A549 (cell line): ENCODE results near the gene ZNF10. TPM values are rescaled to one million over a fixed set of nuclear protein-coding genes. Genes with fewer than 3 reads are reported as not detected.

Experiments
- ATAC-seq, 2 experiments: fragments of 200-7000 bp in 1 of 2; fragments of >200 bp in 1 of 2; cut with Nextera tagmentation in 1 of 2; cut with Tn5 transposase in 1 of 2; 3 replicates each; pipeline versions ENCODE4 v1.8.0 to v1.9.1; 2018 to 2020; ENCODE audit warnings: mild to moderate bottlenecking in 1 of 2, moderate library complexity in 1 of 2
- CTCF ChIA-PET: fragments of 300-600 bp; sonication (Branson Sonifier 250); formaldehyde crosslinking; extraction: SDS; loops from one replicate; lab custom pipeline; 2021; ENCODE audit warnings: antibody characterized with exemption, inconsistent platforms; lab: Yijun Ruan, JAX
- POLR2A ChIA-PET: fragments of 350-600 bp; formaldehyde crosslinking; extraction: SDS; loops from one replicate; lab custom pipeline; 2021; ENCODE audit warnings: antibody characterized with exemption, inconsistent platforms; lab: Yijun Ruan, JAX
- DNase-seq, 2 experiments: peaks; one replicate each; pipeline versions ENCODE4 v3.0.0 to v3.0.0-alpha.2; 2011 to 2016; ENCODE audit warnings: low read depth in 1 of 2, low spot score in 1 of 2
- FAIRE-seq: peaks from 2 replicates; lab custom pipeline; 2011; peaks lifted over from hg19 to GRCh38; lab: Jason Lieb, UNC
- H3K27ac ChIP-seq, 2 experiments: fragments of >200 bp; sonication (Bioruptor Twin); formaldehyde crosslinking; 3 replicates each; pipeline ENCODE4 v1.5.1; 2016 to 2017
- H3K4me1 ChIP-seq: fragments of >200 bp; sonication (Bioruptor Twin); formaldehyde crosslinking; 3 replicates; pipeline ENCODE4 v1.6.1; 2016
- H3K4me2 ChIP-seq: fragments of >200 bp; sonication (Bioruptor Twin); formaldehyde crosslinking; 3 replicates; pipeline ENCODE4 v1.6.1; 2016
- H3K4me3 ChIP-seq: fragments of >200 bp; sonication (Bioruptor Twin); formaldehyde crosslinking; 3 replicates; pipeline ENCODE4 v1.5.1; 2016
- H3K9me3 ChIP-seq: fragments of >200 bp; sonication (Bioruptor Twin); formaldehyde crosslinking; 3 replicates; pipeline ENCODE4 v1.6.1; 2016
- ATOH8 ChIP-seq: fragments of 250-450 bp; sonication (Bioruptor Pico); IDR thresholded peaks from 2 replicates; pipeline ENCODE4 v1.5.0; 2020; ENCODE audit warnings: low read depth, mild to moderate bottlenecking, moderate library complexity
- BCL3 ChIP-seq: fragments of >200 bp; sonication (Bioruptor Twin); formaldehyde crosslinking; IDR thresholded peaks from 3 replicates; pipeline ENCODE4 v1.6.1; 2016
- BHLHE40 ChIP-seq: IDR thresholded peaks from 2 replicates; pipeline ENCODE4 v1.6.1; 2012; ENCODE audit warnings: low read depth, low read length, inconsistent platforms
- CBX2 ChIP-seq: fragments of 200-600 bp; sonication (generic); IDR thresholded peaks from 2 replicates; pipeline ENCODE4 v1.6.1; 2016; ENCODE audit warnings: low read depth, mild to moderate bottlenecking, borderline replicate concordance
- CEBPB ChIP-seq, 2 experiments: fragments of >200 bp in 1 of 2; sonication (Bioruptor Twin) in 1 of 2; formaldehyde crosslinking in 1 of 2; IDR thresholded peaks; 2 replicates each; pipeline ENCODE4 v1.6.1; 2012 to 2016
- CTCF ChIP-seq: fragments of >200 bp; sonication (Bioruptor Twin); formaldehyde crosslinking; IDR thresholded peaks from 3 replicates; pipeline ENCODE4 v1.5.1; 2016
- EHF ChIP-seq: fragments of 250-450 bp; sonication (Bioruptor Pico); IDR thresholded peaks from 2 replicates; pipeline ENCODE4 v1.5.0; 2020; ENCODE audit warnings: mild to moderate bottlenecking
- EHMT2 ChIP-seq: fragments of 200-600 bp; sonication (generic); IDR thresholded peaks from 2 replicates; pipeline ENCODE4 v1.6.1; 2016; ENCODE audit warnings: antibody characterized with exemption, low read depth, mild to moderate bottlenecking, moderate library complexity
- FOSB ChIP-seq: fragments of 250-450 bp; sonication (Bioruptor Pico); IDR thresholded peaks from 2 replicates; pipeline ENCODE4 v1.5.0; 2020; ENCODE audit warnings: mild to moderate bottlenecking, moderate library complexity
- FOXS1 ChIP-seq: fragments of 250-450 bp; sonication (Bioruptor Pico); IDR thresholded peaks from 2 replicates; pipeline ENCODE4 v1.5.0; 2020; ENCODE audit warnings: mild to moderate bottlenecking, moderate library complexity
- GATA3 ChIP-seq: IDR thresholded peaks from 2 replicates; pipeline ENCODE4 v1.6.1; 2012; ENCODE audit warnings: borderline replicate concordance
- HOXB5 ChIP-seq: fragments of 250-450 bp; sonication (Bioruptor Pico); IDR thresholded peaks from 2 replicates; pipeline ENCODE4 v1.5.0; 2020; ENCODE audit warnings: mild to moderate bottlenecking, moderate library complexity
- JUN ChIP-seq, 2 experiments: fragments of >200 bp; sonication (Bioruptor Twin); formaldehyde crosslinking; IDR thresholded peaks; 2 replicates in 1 of 2; 3 replicates in 1 of 2; pipeline ENCODE4 v1.6.1; 2016 to 2017
- KDM1A ChIP-seq: fragments of 200-600 bp; sonication (generic); IDR thresholded peaks from 2 replicates; pipeline ENCODE4 v1.6.1; 2016; ENCODE audit warnings: low read depth, mild to moderate bottlenecking
- KDM5A ChIP-seq: fragments of 200-600 bp; sonication (generic); IDR thresholded peaks from 2 replicates; pipeline ENCODE4 v1.6.1; 2016; ENCODE audit warnings: antibody characterized with exemption, mild to moderate bottlenecking
- MAX ChIP-seq: IDR thresholded peaks from 2 replicates; pipeline ENCODE4 v1.6.1; 2012
- PHF8 ChIP-seq: fragments of 200-600 bp; sonication (generic); IDR thresholded peaks from 2 replicates; pipeline ENCODE4 v1.6.1; 2016; ENCODE audit warnings: low read depth, mild to moderate bottlenecking, antibody characterized with exemption, moderate library complexity, borderline replicate concordance
- POLR2A ChIP-seq: IDR thresholded peaks from 2 replicates; pipeline ENCODE4 v1.6.1; 2012; ENCODE audit warnings: mild to moderate bottlenecking, low read length
- POLR2AphosphoS2 ChIP-seq: conservative IDR thresholded peaks from 2 replicates; pipeline ENCODE4 v1.6.1; 2012; ENCODE audit warnings: low read length, improper control_type of control experiment, inconsistent platforms
- RAD21 ChIP-seq, 2 experiments: fragments of >200 bp in 1 of 2; sonication (Bioruptor Twin) in 1 of 2; formaldehyde crosslinking in 1 of 2; IDR thresholded peaks in 1 of 2; conservative IDR thresholded peaks in 1 of 2; 2 replicates in 1 of 2; 3 replicates in 1 of 2; pipeline ENCODE4 v1.6.1; 2012 to 2018; ENCODE audit warnings: inconsistent platforms in 1 of 2
- RFX5 ChIP-seq: fragments of 450-650 bp; IDR thresholded peaks from 2 replicates; pipeline ENCODE4 v1.7.1; 2014; ENCODE audit warnings: antibody characterized with exemption, mild to moderate bottlenecking, moderate library complexity
- RNF2 ChIP-seq: fragments of 200-600 bp; sonication (generic); IDR thresholded peaks from 2 replicates; pipeline ENCODE4 v1.6.1; 2016; ENCODE audit warnings: low read depth, mild to moderate bottlenecking, antibody characterized with exemption, moderate library complexity, borderline replicate concordance
- SREBF2 ChIP-seq: fragments of 450-650 bp; IDR thresholded peaks from 2 replicates; pipeline ENCODE4 v1.6.1; 2014; ENCODE audit warnings: mild to moderate bottlenecking, moderate library complexity
- TFCP2L1 ChIP-seq: fragments of 250-450 bp; sonication (Bioruptor Pico); IDR thresholded peaks from 2 replicates; pipeline ENCODE4 v1.5.0; 2021; ENCODE audit warnings: mild to moderate bottlenecking
- USF2 ChIP-seq: fragments of 450-650 bp; IDR thresholded peaks from 2 replicates; pipeline ENCODE4 v1.6.1; 2014; ENCODE audit warnings: antibody characterized with exemption
- ZC3H11A ChIP-seq: fragments of 450-650 bp; IDR thresholded peaks from 2 replicates; pipeline ENCODE4 v1.6.1; 2014; ENCODE audit warnings: antibody characterized with exemption, mild to moderate bottlenecking
- ZFP36 ChIP-seq: fragments of 450-650 bp; IDR thresholded peaks from 2 replicates; pipeline ENCODE4 v1.6.1; 2014; ENCODE audit warnings: borderline replicate concordance; ENCODE audit not compliant: partially characterized antibody
- ZNF302 ChIP-seq: fragments of 250-450 bp; sonication (Bioruptor Pico); IDR thresholded peaks from 2 replicates; pipeline ENCODE4 v1.9.0; 2021; ENCODE audit warnings: inconsistent platforms, mild to moderate bottlenecking, moderate library complexity
- WGBS: methylation state at CpG from one replicate; pipeline ENCODE4 v1.1.6; 2017; ENCODE audit errors: missing lambda C conversion rate; 5-methylcytosine and 5-hydroxymethylcytosine counted together
- polyA plus RNA-seq, 4 experiments: library from polyadenylated mRNA; depleted of rRNA in 3 of 4; stranded (reverse); fragments of >200 nt; fragmentation: RNase III in 1 of 4; extraction: RNeasy Plus Mini Kit Qiagen cat#74134 plus additional on column Dnase treatment in 1 of 4; gene quantifications; 2 replicates in 3 of 4; 3 replicates in 1 of 4; pipeline ENCODE4 v1.2.3, GENCODE V29; 2011 to 2017

Gene ZNF10
- polyA plus RNA-seq, 2 of the 4 experiments (the other 2 are of a cell fraction) = 2.0 to 4.1 TPM

GRCh38 chr12:133174901-133175300 lies 44.5 kb downstream of the ZNF10 start:
- ChIA-PET CTCF (no interaction called here), POLR2A (no interaction called here)
- FAIRE-seq (no peak), ATAC-seq (no peak), DNase-seq (no peak)
- Histone ChIP-seq H3K27ac (no peak overlapping the region), H3K4me3 (no peak overlapping the region), H3K4me2 (no peak overlapping the region), H3K4me1 (no peaks in the 10 kb centered on the region), H3K9me3 (peaks cover 76% of the 10 kb centered on the region)
- TF ChIP-seq CTCF (no peak), ATOH8 (CRISPR knock-in tag) (no peak), FOXS1 (no peak), KDM5A (no peak), POLR2AphosphoS2 (no peak), BHLHE40 (no peak), PHF8 (no peak), RNF2 (no peak), SREBF2 (no peak), RFX5 (no peak), RAD21 (conservative IDR thresholded peaks at IDR 0.05 in 1 of 2, IDR thresholded peaks at IDR 0.05 in 1 of 2) (no peak)
- 3% methylated on average over 1 of the region's 1 CpG for WGBS

GRCh38 chr12:133180669-133181068 lies 50.2 kb downstream of the ZNF10 start:
- POLR2A ChIA-PET = interaction anchor here (0.5 to 1.4 kb wide), 8 partner anchors 11 to 293 kb away, joined by 3 to 20 read pairs (median 4); partner anchors contain the start of genes CHFR, ZNF10, ZNF140 and ZNF26
- CTCF ChIA-PET = interaction anchor here (0.7 to 1.9 kb wide), 19 partner anchors 10 to 247 kb away, joined by 3 to 9 read pairs (median 4); no protein-coding TSS in a partner anchor

GRCh38 chr12:133181238-133181959 lies 51.0 kb downstream of the ZNF10 start, which contains the start of gene ZNF268:
Gene ZNF268, plus strand, starts transcription at chr12:133181495. Its CDS starts 503 bp downstream, at chr12:133181998.
- DNase-seq (peak; percentile 80 to 97), FAIRE-seq (peak; percentile 85), ATAC-seq (peak; percentile 98 to 99)
- Histone ChIP-seq H3K4me2 (peak within 1 kb of the TSS; percentile 70), H3K4me1 (no peaks in the 10 kb centered on the region), H3K9me3 (peaks cover 87% of the 10 kb centered on the region), H3K27ac (peak within 1 kb of the TSS; percentile 74 to 90), H3K4me3 (peak within 1 kb of the TSS; percentile 83)
- ChIA-PET POLR2A (interaction anchor here (0.5 to 1.4 kb wide), 8 partner anchors 10 to 294 kb away, joined by 3 to 20 read pairs (median 4); partner anchors contain the start of genes CHFR, ZNF10, ZNF140 and ZNF26), CTCF (interaction anchor here (0.7 to 1.9 kb wide), 22 partner anchors 10 to 248 kb away, joined by 3 to 9 read pairs (median 4); no protein-coding TSS in a partner anchor)
- WGBS = 1% methylated on average over 36 of the region's 40 CpGs
- TF ChIP-seq ZNF302 (CRISPR knock-in tag) = no peak
- TF ChIP-seq EHMT2 = no peak
- peak; percentile 55 for TF ChIP-seq POLR2A
- no peak for TF ChIP-seq ZFP36
- no peak for TF ChIP-seq TFCP2L1
- peak; percentile 49 to 50; a peak in 4 of 5 replicates for TF ChIP-seq RAD21 (conservative IDR thresholded peaks at IDR 0.05 in 1 of 2, IDR thresholded peaks at IDR 0.05 in 1 of 2)
- no peak for TF ChIP-seq USF2
- peak; percentile 79 for TF ChIP-seq MAX
- TF ChIP-seq GATA3 = peak; percentile 59; the same call in 1 of the 2 replicates
- TF ChIP-seq JUN (IDR thresholded peaks at IDR 0.05) = peak; percentile 33 to 78; a peak in 3 of 5 replicates
- no peak for TF ChIP-seq KDM1A
- TF ChIP-seq ZC3H11A = no peak
- no peak for TF ChIP-seq FOSB (CRISPR knock-in tag)
- TF ChIP-seq SREBF2 = no peak
- TF ChIP-seq CBX2 = no peak
- no peak for TF ChIP-seq BCL3
- TF ChIP-seq EHF = peak; percentile 11; the same call in 1 of the 2 replicates
- TF ChIP-seq KDM5A = peak; percentile 82
- TF ChIP-seq BHLHE40 = no peak
- TF ChIP-seq HOXB5 (CRISPR knock-in tag) = 0 out of 2 replicates have a peak, but pooled peaks have one; percentile 17
- no peak for TF ChIP-seq POLR2AphosphoS2
- no peak for TF ChIP-seq RFX5

More at GRCh38 chr12:133180669-133181068, 50.2 kb downstream of the ZNF10 start:
- Histone ChIP-seq H3K27ac (no peak overlapping the region), H3K9me3 (peaks cover 85% of the 10 kb centered on the region), H3K4me2 (no peak overlapping the region), H3K4me1 (no peaks in the 10 kb centered on the region), H3K4me3 (peak overlapping the region; percentile 83)
- FAIRE-seq (no peak), DNase-seq (no peak), ATAC-seq (no peak)
- TF ChIP-seq BHLHE40 = no peak
- peak in 1 of 2 experiments; percentile 28; a peak in 1 of 4 replicates for TF ChIP-seq CEBPB (IDR thresholded peaks at IDR 0.05)
- 86% methylated on average over 8 of the region's 8 CpGs for WGBS
